K562 (cell line): ENCODE data around the gene RYR3. TPM values are rescaled to one million over a fixed set of nuclear protein-coding genes. Genes with fewer than 3 reads are reported as not detected.

ENCODE experiments used
- ATAC-seq: fragments of 200-7000 bp; cut with Tn5 transposase; 3 replicates; pipeline ENCODE4 v1.9.1; 2020; ENCODE audit warnings: moderate library complexity
- BruUV-seq: library from RNA; stranded (reverse); fragments of 400-500 nt; replicated peaks from 2 replicates; lab custom pipeline; 2021; lab: Mats Ljungman, UMichigan
- CTCF ChIA-PET: fragments of 300-600 bp; formaldehyde crosslinking; extraction: SDS; loops from one replicate; lab custom pipeline; 2021; ENCODE audit warnings: low intra/inter-chr PET ratio; lab: Yijun Ruan, JAX
- POLR2A ChIA-PET: fragments of 300-600, 350-650 bp; sonication (Branson Sonifier 250); formaldehyde crosslinking; extraction: SDS; loops from one replicate; lab custom pipeline; 2021; ENCODE audit warnings: antibody characterized with exemption, inconsistent platforms; lab: Yijun Ruan, JAX
- DNase-seq, 4 experiments: peaks; one replicate each; pipeline versions ENCODE4 v3.0.0 to v3.0.0-alpha.2; 2011 to 2018; ENCODE audit warnings: low spot score in 3 of 4, mixed read lengths in 3 of 4; ENCODE audit errors: extremely low read depth in 1 of 4
- FAIRE-seq: peaks from 2 replicates; lab custom pipeline; 2011; peaks lifted over from hg19 to GRCh38; lab: Jason Lieb, UNC
- H2AFZ ChIP-seq: 2 replicates; pipeline ENCODE4 v1.6.0; 2011; ENCODE audit warnings: low read depth, low read length, control low read depth, inconsistent platforms
- H3K27ac ChIP-seq: fragments of 200-600 bp; 3 replicates; pipeline ENCODE4 v1.8.0; 2011; ENCODE audit warnings: low read depth, mild to moderate bottlenecking, control low read depth, inconsistent platforms, low read length, moderate library complexity, mixed read lengths; ENCODE audit errors: extremely low read depth
- H3K27me3 ChIP-seq, 2 experiments: fragments of 300-600 bp in 1 of 2; 2 replicates in 1 of 2; 3 replicates in 1 of 2; pipeline versions ENCODE4 v1.6.0 to v1.8.0; 2011; ENCODE audit warnings: inconsistent platforms in 2 of 2, low read length in 2 of 2, mild to moderate bottlenecking in 1 of 2, mixed read lengths in 1 of 2, moderate library complexity in 1 of 2; ENCODE audit not compliant: control insufficient read depth in 2 of 2, insufficient read depth in 2 of 2
- H3K36me3 ChIP-seq: fragments of 300-600 bp; 3 replicates; pipeline ENCODE4 v1.8.0; 2011; ENCODE audit warnings: mild to moderate bottlenecking, low read length, inconsistent platforms; ENCODE audit not compliant: control insufficient read depth, insufficient read depth
- H3K4me1 ChIP-seq, 2 experiments: fragments of 200-600 bp in 1 of 2; replicated peaks in 1 of 2; 2 replicates in 1 of 2; 3 replicates in 1 of 2; pipeline versions ENCODE4 v1.5.1 to v1.8.0; 2011; ENCODE audit warnings: inconsistent platforms in 2 of 2, low read length in 2 of 2, mild to moderate bottlenecking in 1 of 2, mixed read lengths in 1 of 2, moderate library complexity in 1 of 2; ENCODE audit not compliant: control insufficient read depth in 2 of 2, insufficient read depth in 2 of 2
- H3K4me2 ChIP-seq: 2 replicates; pipeline ENCODE4 v1.6.1; 2011; ENCODE audit warnings: low read length, control low read depth, inconsistent platforms, mixed read lengths; ENCODE audit not compliant: insufficient read depth
- H3K4me3 ChIP-seq: fragments of 200-600 bp; sonication (generic), shearing (Covaris generic); 2 replicates; pipeline ENCODE4 v1.5.1; 2016; ENCODE audit warnings: control low read depth, inconsistent platforms
- H3K79me2 ChIP-seq: fragments of 200-600 bp; 3 replicates; pipeline ENCODE4 v1.8.0; 2011; ENCODE audit warnings: low read length, inconsistent platforms; ENCODE audit not compliant: control insufficient read depth, insufficient read depth
- H3K9ac ChIP-seq, 2 experiments: 2 replicates each; pipeline versions ENCODE4 v1.6.0 to v1.6.1; 2011; ENCODE audit warnings: low read depth in 2 of 2, low read length in 2 of 2, control low read depth in 1 of 2, inconsistent platforms in 1 of 2, mild to moderate bottlenecking in 1 of 2, mixed read lengths in 1 of 2; ENCODE audit not compliant: insufficient read depth in 1 of 2
- H3K9me1 ChIP-seq: one replicate; pipeline ENCODE4 v1.6.0; 2011; ENCODE audit warnings: inconsistent platforms, mild to moderate bottlenecking, low read length, moderate library complexity; ENCODE audit not compliant: control insufficient read depth, insufficient read depth
- H3K9me3 ChIP-seq: replicated peaks from 2 replicates; pipeline ENCODE4 v1.5.1; 2011; ENCODE audit warnings: low read depth, low read length, inconsistent platforms; ENCODE audit not compliant: control insufficient read depth, insufficient read depth
- H4K20me1 ChIP-seq: replicated peaks from 2 replicates; pipeline ENCODE4 v1.6.1; 2011; ENCODE audit warnings: low read length, inconsistent platforms, mixed read lengths; ENCODE audit not compliant: control insufficient read depth, insufficient read depth
- BCL6 ChIP-seq: fragments of 250-450 bp; sonication (Bioruptor Pico); IDR thresholded peaks from 2 replicates; pipeline ENCODE4 v1.4.0; 2020
- FOXJ2 ChIP-seq: fragments of 200-800 bp; sonication (Bioruptor generic); IDR thresholded peaks from 2 replicates; pipeline ENCODE4 v1.6.1; 2016; ENCODE audit warnings: missing genetic modification characterization, missing compliant biosample characterization
- KAT2B ChIP-seq: IDR thresholded peaks from one replicate; pipeline ENCODE4 v1.6.1; 2012; ENCODE audit warnings: low read depth, mild to moderate bottlenecking, control low read depth, inconsistent platforms, low read length, moderate library complexity
- LCOR ChIP-seq: sonication (generic); formaldehyde crosslinking; IDR thresholded peaks from 2 replicates; pipeline ENCODE4 v1.8.0; 2022; ENCODE audit warnings: mild to moderate bottlenecking, missing genetic modification reagents
- MYBL2 ChIP-seq, 2 experiments: fragments of 450-650 bp in 1 of 2; sonication (generic) in 1 of 2; formaldehyde crosslinking in 1 of 2; IDR thresholded peaks; 2 replicates each; pipeline versions ENCODE4 v1.6.1 to v1.8.1; 2017 to 2022; ENCODE audit warnings: borderline replicate concordance in 1 of 2, inconsistent platforms in 1 of 2, low read depth in 1 of 2, mild to moderate bottlenecking in 1 of 2, missing genetic modification reagents in 1 of 2, moderate library complexity in 1 of 2
- SAFB ChIP-seq: fragments of 200-400 bp; formaldehyde crosslinking; IDR thresholded peaks from 2 replicates; pipeline ENCODE4 v1.6.1; 2017; ENCODE audit warnings: low read depth, low read length, borderline replicate concordance
- ZNF274 ChIP-seq: IDR thresholded peaks from 2 replicates; pipeline ENCODE4 v1.6.1; 2011; ENCODE audit warnings: low read depth, mild to moderate bottlenecking, low read length, moderate library complexity, borderline replicate concordance
- ZNF347 ChIP-seq: fragments of 450-650 bp; formaldehyde crosslinking; IDR thresholded peaks from 2 replicates; pipeline ENCODE4 v1.4.0; 2020; ENCODE audit warnings: low read depth, mild to moderate bottlenecking, moderate library complexity
- in situ Hi-C: fragments of 300-500 bp; cut with MboI; formaldehyde crosslinking; loops from 4 replicates; pipeline ENCODE4 v1.15.0; 2018; ENCODE audit warnings: inconsistent platforms, mixed read lengths
- intact Hi-C: fragments of 100-400 bp; cut with micrococcal nuclease; formaldehyde crosslinking; loops from 2 replicates; pipeline ENCODE4 v1.14.2; 2022
- polyA plus RNA-seq, 8 experiments: library from polyadenylated mRNA; depleted of rRNA in 4 of 8; stranded (reverse) in 5 of 8; unstranded in 3 of 8; fragments of >200 nt; fragmentation: Nextera tagmentation in 2 of 8; fragmentation: Illumina TruSeq in 1 of 8; extraction: Ambion mirVana in 2 of 8; extraction: Trizol in 1 of 8; gene quantifications; 2 replicates each; pipeline versions ENCODE4 v1.2.1 to v1.2.3, GENCODE V29; 2011 to 2014; ENCODE audit warnings: inconsistent platforms in 1 of 8, missing spikeins in 1 of 8
- total RNA-seq, 7 experiments: library from RNA; depleted of rRNA in 6 of 7; stranded (reverse); fragments of >200 nt in 6 of 7; fragmentation: Illumina TruSeq in 2 of 7; extraction: Trizol in 2 of 7; gene quantifications; 2 replicates each; pipeline versions ENCODE4 v1.2.1 to v1.2.3, GENCODE V29; 2011 to 2021; ENCODE audit warnings: low replicate concordance in 1 of 7

Gene RYR3
- total and polyA plus RNA-seq, 9 of the 15 experiments (the other 6 are each of a cell fraction or from before 2014, with no cell fraction given) = 0.04 TPM; not detected in 8

- H3K9me1 ChIP-seq = no peaks in the 10 kb centered on the region
- H3K36me3 ChIP-seq = no peaks in the 10 kb centered on the region
- H3K27ac ChIP-seq = no peak overlapping the region
- DNase-seq (no peak), ATAC-seq (no peak), FAIRE-seq (peak; percentile 23)
- ChIA-PET CTCF (no interaction called here), POLR2A (interaction anchor here (1.4 kb wide), 1 partner anchor 11 kb away, joined by 4 read pairs; no protein-coding TSS in a partner anchor)
- no peak overlapping the region for H3K4me2 ChIP-seq
- no peaks in the 10 kb centered on the region for H3K79me2 ChIP-seq
- in situ Hi-C loops (no loop called here), intact Hi-C loops (no loop called here)
- no TSS peak for BruUV-seq
- no peaks in the 10 kb centered on the region for H4K20me1 ChIP-seq
- no peak overlapping the region for H3K9ac ChIP-seq
- H2AFZ ChIP-seq = no peak overlapping the region
- H3K27me3 ChIP-seq = peaks cover 0 to 4% of the 10 kb centered on the region in 2 experiments; a peak in 1 of 5 replicates
- H3K9me3 ChIP-seq = no peaks in the 10 kb centered on the region
- H3K4me3 ChIP-seq = no peak overlapping the region
- H3K4me1 ChIP-seq = peaks cover 0 to 4% of the 10 kb centered on the region in 2 experiments; a peak in 2 of 5 replicates
- TF ChIP-seq ZNF347 (CRISPR knock-in tag) (no peak), KAT2B (no peak), SAFB (no peak), FOXJ2 (tag) (no peak), LCOR (CRISPR knock-in tag) (no peak), ZNF274 (no peak), BCL6 (no peak), MYBL2 (IDR thresholded peaks at IDR 0.05; ENCODE audit: low read depth) (no peak), MYBL2 (CRISPR knock-in tag; IDR thresholded peaks at IDR 0.05; ENCODE audit: borderline replicate concordance) (no peak)
These were observed 601.6 kb downstream of the RYR3 start for GRCh38 chr15:33912326-33912725.
